ENCODE results near the gene SLC2A4RG.
"Not testable (repeated sequence)": the region's sequence is repeated elsewhere in the genome, so short reads cannot be mapped to it uniquely, and the experiment has no call there.

Gene SLC2A4RG

GRCh38 chr20:63711085-63711645 is 28.4 kb upstream of the SLC2A4RG start:
- DNase-seq (ENCODE audit: low read depth): no peak
- TF ChIP-seq CTCF (conservative IDR thresholded peaks at IDR 0.05; ENCODE audit: low read length): no peak
- H3K4me3 ChIP-seq (ENCODE audit: low read length): no peak overlapping the region

GRCh38 chr20:63712191-63712590 is 27.4 kb upstream of the SLC2A4RG start:
- no peak for TF ChIP-seq CTCF (conservative IDR thresholded peaks at IDR 0.05; ENCODE audit: low read length)
- no peak overlapping the region for H3K4me3 ChIP-seq (ENCODE audit: low read length)
- no peak for DNase-seq (ENCODE audit: low read depth)

GRCh38 chr20:63714858-63715257 is 24.7 kb upstream of the SLC2A4RG start:
- no peak overlapping the region for H3K4me3 ChIP-seq (ENCODE audit: low read length)
- no peak for TF ChIP-seq CTCF (conservative IDR thresholded peaks at IDR 0.05; ENCODE audit: low read length)
- DNase-seq (ENCODE audit: low read depth): no peak

GRCh38 chr20:63718996-63719395 is 20.6 kb upstream of the SLC2A4RG start:
- no peak for TF ChIP-seq CTCF (conservative IDR thresholded peaks at IDR 0.05; ENCODE audit: low read length)
- no peak overlapping the region for H3K4me3 ChIP-seq (ENCODE audit: low read length)
- no peak for DNase-seq (ENCODE audit: low read depth)

- not testable (repeated sequence) for H3K4me3 ChIP-seq (ENCODE audit: low read length); DNase-seq (ENCODE audit: low read depth)
Measured at GRCh38 chr20:63722967-63723622, 16.5 kb upstream of the SLC2A4RG start.

GRCh38 chr20:63730189-63730733 is 9.3 kb upstream of the SLC2A4RG start:
- H3K4me3 ChIP-seq (ENCODE audit: low read length); DNase-seq (ENCODE audit: low read depth): not testable (repeated sequence)

GRCh38 chr20:63731410-63731809 is 8.2 kb upstream of the SLC2A4RG start:
- TF ChIP-seq CTCF (conservative IDR thresholded peaks at IDR 0.05; ENCODE audit: low read length): no peak
- no peak overlapping the region for H3K4me3 ChIP-seq (ENCODE audit: low read length)
- no peak for DNase-seq (ENCODE audit: low read depth)
